ENCODE results near the gene LMAN2L.

Gene LMAN2L, protein sequence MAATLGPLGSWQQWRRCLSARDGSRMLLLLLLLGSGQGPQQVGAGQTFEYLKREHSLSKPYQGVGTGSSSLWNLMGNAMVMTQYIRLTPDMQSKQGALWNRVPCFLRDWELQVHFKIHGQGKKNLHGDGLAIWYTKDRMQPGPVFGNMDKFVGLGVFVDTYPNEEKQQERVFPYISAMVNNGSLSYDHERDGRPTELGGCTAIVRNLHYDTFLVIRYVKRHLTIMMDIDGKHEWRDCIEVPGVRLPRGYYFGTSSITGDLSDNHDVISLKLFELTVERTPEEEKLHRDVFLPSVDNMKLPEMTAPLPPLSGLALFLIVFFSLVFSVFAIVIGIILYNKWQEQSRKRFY

GRCh38 chr2:96739633-96740428 lies at the start of gene LMAN2L:
LMAN2L (minus strand) TSS chr2:96740064; CDS start chr2:96740040, 24 bp downstream.
- DNase-seq (ENCODE audit: low spot score): peak; percentile 98

- no peak for DNase-seq (ENCODE audit: low spot score)
Observed at GRCh38 chr2:96789245-96789617, 49.4 kb upstream of the LMAN2L start.

- no peak for DNase-seq (ENCODE audit: low spot score)
Observed at GRCh38 chr2:96788442-96789244, 48.8 kb upstream of the LMAN2L start.

GRCh38 chr2:96787411-96787810 lies 47.5 kb upstream of the LMAN2L start:
- DNase-seq (ENCODE audit: low spot score): no peak

- no peak for DNase-seq (ENCODE audit: low spot score)
Observed at GRCh38 chr2:96783388-96783787, 43.5 kb upstream of the LMAN2L start.

DNA sequence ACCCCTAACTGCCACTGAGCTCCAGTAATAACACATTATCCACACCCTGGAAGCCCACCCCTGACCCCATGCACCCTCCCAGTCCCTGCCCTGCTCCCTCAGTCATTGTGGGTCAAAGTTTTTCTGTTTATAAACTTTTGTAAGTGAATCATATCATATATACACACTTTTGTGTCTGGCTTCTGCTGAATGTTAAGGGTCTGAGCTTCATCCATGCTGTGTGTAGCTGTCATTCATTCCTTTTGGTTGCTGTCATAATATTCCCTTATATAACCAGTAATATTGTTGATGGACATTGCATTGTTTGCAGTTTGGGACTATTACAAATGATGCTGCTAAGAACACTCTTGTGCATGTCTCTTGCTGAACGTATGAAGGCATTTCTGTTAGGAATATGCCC lies 35.3 kb upstream of the LMAN2L start:
- no peak for DNase-seq (ENCODE audit: low spot score)

- peak; percentile 50 for DNase-seq (ENCODE audit: low spot score)
Observed at GRCh38 chr2:96773922-96774321, 34.1 kb upstream of the LMAN2L start.

- peak; percentile 13 for DNase-seq (ENCODE audit: low spot score)
Observed at GRCh38 chr2:96772903-96773671, 33.2 kb upstream of the LMAN2L start.

DNA sequence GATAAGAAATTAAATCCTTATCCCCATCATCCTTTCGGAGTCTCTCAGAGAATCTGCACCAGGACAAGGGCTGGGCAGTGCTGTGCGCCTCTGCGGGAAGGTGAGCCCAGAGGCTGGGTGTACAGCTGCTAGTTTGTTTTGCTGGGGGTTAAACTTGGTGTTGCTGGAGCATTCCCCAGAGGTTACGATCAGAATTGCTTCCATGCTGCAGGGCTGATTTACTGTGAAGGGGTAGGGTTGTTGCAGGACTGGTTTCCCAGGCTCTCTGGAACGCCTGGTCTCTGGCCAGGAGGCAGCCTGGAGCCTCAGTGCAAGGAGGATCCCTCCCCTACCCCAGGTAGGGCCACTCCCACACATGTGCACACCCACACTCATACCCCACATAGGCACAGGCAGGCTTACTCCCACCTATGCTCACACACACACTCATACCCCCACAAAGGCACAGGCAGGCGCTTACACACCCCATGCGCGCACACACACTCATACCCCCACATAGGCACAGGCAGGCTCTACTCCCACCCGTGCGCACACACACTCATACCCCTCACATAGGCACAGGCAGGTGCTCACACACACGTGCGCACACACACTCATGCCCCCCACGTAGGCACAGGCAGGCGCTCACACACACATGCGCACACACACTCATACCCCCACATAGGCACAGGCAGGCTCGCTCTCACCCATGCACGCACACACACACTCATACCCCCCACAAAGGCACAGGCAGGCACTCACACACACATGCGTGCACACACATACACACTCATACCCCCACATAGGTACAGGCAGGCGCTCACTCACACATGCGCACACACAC lies 32.1 kb upstream of the LMAN2L start:
- DNase-seq (ENCODE audit: low spot score): no peak

- no peak for DNase-seq (ENCODE audit: low spot score)
Observed at GRCh38 chr2:96770442-96771202, 30.8 kb upstream of the LMAN2L start.

DNA sequence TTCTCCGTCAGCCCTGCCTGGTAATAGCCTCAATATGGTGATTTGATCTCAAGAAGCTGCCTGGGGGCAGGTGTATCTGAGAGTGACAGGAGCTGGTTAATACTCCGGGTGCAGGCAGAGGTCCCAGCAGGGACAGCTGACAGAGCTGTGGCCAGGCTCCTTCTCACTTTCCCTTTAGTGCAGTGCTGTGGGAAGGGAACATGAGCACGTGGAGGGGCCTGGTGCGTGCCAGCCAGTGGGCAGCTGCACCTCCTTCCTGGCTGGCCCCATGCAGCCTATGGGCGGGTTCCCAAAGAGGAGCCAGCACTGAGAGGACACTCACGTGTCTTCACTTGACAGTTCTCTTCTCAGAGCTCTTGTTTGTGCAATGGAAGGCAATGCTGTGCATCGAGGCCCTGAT lies 29.9 kb upstream of the LMAN2L start:
- DNase-seq (ENCODE audit: low spot score): no peak

DNA sequence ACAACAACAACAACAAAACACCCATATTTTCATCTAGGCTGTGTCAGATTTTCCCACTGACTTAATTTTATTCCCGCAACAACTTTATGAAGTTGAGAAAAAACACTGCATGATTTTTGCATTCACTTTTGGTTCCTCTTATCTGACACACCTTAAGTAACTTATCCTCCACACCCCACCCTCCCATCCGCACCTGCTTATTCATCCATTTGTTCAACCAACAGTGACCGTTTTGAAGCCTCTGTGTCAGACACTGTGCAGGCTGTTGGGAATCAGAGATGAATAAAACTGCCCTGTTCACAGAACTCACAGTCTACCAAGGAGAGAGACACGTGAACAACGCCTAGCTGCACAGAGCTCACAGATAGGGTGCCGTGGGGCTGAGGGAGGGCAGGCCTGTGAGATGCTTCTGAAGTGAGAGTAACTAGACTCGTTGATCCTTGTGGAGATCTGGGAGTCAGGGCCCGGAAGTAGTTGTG lies 28.3 kb upstream of the LMAN2L start:
- DNase-seq (ENCODE audit: low spot score): no peak

DNA sequence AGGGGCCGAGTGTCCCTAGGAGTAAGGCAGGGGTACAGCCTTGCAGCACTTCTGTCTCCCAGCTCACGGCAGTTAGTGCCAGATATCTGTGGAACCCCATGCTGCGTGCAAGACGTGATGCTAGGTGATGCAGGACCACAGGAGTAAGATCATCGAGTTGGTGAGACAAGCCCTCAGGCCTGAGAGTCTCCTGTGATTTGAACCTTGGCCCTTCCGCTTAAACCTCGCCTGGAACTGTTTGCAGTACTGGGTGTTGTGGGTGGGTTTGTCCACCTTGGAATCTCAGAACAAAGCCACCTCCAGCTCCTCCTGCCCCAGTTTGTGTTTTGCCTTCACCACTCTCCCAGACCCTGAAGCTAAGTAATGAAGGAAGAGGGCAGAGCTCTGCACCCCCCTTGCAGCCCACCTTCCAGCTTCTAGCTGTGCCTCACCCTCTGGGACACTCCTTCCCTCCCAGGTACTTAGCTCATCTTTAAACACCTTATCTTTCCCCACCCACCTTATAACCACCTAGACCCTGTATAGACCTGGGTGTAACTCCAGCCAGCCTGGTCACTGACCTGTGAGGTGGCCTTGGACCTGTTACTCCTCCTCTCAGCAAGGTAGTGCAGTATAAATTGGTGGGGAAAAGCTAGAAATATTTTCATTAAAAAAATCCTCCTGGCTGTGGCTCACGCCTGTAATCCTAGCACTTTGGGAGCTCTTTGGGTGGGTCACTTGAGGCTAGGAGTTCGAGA lies 27.4 kb upstream of the LMAN2L start:
- no peak for DNase-seq (ENCODE audit: low spot score)

- DNase-seq (ENCODE audit: low spot score): no peak
Observed at GRCh38 chr2:96764253-96764637, 24.4 kb upstream of the LMAN2L start.

DNA sequence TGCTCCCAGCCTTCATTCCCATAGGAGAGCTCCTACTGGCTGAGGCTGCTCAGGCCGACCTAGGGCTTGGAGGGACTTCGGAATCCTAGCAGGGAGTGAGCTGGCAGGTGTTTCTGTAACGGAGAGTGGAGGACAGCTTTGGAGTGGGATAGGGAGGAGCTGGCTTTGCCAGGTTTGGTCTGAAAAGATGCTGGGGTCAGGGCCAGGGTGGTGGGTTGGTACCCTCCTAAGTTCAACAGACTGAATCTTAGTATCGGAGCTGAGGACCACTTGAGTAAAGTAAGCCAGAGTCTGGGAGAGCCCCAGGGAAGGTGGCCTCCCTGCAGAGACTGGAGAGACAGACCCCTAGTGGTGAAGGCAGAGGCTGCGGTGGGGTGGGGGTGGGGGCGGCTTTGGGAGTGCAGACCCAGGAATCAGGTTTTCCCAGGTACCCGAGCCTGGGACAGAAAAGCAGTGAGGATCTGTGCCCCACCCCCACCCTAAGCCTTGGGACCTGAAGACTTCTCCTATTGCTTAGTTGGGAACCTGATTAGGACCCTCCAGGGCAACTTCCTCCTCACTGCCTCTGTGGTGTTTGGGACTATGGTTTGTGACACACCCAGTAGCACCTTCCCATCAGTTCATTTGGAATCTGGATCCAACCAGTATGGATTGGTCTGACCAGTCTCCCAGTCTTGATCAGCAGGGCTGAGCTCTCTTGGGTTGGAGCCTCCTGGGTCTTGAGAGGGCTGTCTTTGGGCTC lies 23.8 kb upstream of the LMAN2L start:
- DNase-seq (ENCODE audit: low spot score): no peak

DNA sequence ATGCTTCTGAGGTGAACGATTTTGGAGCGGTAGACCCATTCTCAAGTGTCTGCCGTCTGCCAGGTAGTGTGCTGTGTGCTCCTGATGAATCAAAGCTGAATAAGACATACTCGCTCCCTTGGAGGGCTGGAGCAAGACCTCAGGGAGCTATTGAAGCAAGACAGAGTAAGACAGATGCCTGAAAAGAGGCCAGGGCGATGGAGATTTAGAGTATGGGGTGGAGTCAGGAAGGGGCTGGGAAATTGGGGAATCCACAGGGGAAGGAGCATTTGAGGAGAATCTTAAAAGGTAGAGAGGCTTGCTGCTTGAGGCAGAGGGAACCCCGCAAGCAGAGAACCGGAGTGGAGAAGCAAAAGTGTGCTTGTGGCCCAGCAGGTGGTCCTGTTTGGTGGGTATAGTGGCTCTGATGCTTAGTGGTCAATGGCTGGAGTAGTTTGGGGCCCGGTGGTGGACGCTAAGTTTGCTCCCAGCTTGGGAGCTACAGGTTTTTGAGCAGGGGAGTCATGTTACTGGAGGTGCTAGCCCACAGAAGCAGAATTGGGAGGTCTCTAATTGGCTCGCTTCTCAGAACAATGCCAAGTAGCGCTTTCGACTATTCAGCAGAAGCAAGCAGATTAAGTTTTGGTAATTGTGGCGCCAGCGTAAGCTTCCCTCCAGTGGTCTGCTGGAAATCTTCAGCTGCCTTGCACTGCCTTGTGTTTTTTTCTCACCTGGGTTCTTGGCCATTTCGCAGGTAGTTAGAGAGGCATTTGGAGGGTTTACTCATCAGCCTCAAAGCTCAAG lies 22.9 kb upstream of the LMAN2L start:
- no peak for DNase-seq (ENCODE audit: low spot score)

- no peak for DNase-seq (ENCODE audit: low spot score)
Observed at GRCh38 chr2:96760986-96761832, 21.3 kb upstream of the LMAN2L start.

Data from CD4-positive, alpha-beta T cell treated with Interleukin-2 at 100 ng/mL for 4 hours (primary cell).